ENCODE data around the gene PPP1R2C. TPM values are rescaled to one million over a fixed set of nuclear protein-coding genes. Genes with fewer than 3 reads are reported as not detected.

Gene PPP1R2C
- total and polyA plus RNA-seq, 8 donors: not detected

- no peak overlapping the region for H3K27ac ChIP-seq
- intact Hi-C loops (cut with DNase I; ENCODE audit: low total_unique reads): no loop called here
- H3K4me3 ChIP-seq: no peak overlapping the region
- H3K4me1 ChIP-seq: no peaks in the 10 kb centered on the region
- H3K36me3 ChIP-seq: no peaks in the 10 kb centered on the region
- DNase-seq: no peak
- WGBS, 5 donors: 68 to 87% (median 78%) methylated on average over 2 of the region's 2 CpGs
- TF ChIP-seq EP300 (IDR thresholded peaks at IDR 0.05): no peak
- TF ChIP-seq CTCF (IDR thresholded peaks at IDR 0.05): no peak
- no peak for TF ChIP-seq POLR2A (IDR thresholded peaks at IDR 0.05)
- no peak for TF ChIP-seq POLR2AphosphoS5 (IDR thresholded peaks at IDR 0.05)
- no peaks in the 10 kb centered on the region for H3K27me3 ChIP-seq
- peaks cover 0 to 4% (median 1%) of the 10 kb centered on the region in 4 donors for H3K9me3 ChIP-seq
Measured at GRCh38 chrX:42772874-42773273, 5.1 kb downstream of the PPP1R2C start.

- Histone ChIP-seq H3K4me1 (no peaks in the 10 kb centered on the region), H3K36me3 (no peaks in the 10 kb centered on the region), H3K9me3 (no peaks in the 10 kb centered on the region), H3K4me3 (no peak overlapping the region), H3K27ac (no peak overlapping the region), H3K27me3 (no peaks in the 10 kb centered on the region)
- intact Hi-C loops (cut with DNase I; ENCODE audit: low total_unique reads): no loop called here
- WGBS, 5 donors: 68 to 82% (median 71%) methylated on average over 2 of the region's 2 CpGs
- TF ChIP-seq POLR2A (IDR thresholded peaks at IDR 0.05) (no peak), POLR2AphosphoS5 (IDR thresholded peaks at IDR 0.05) (no peak), EP300 (IDR thresholded peaks at IDR 0.05) (no peak), CTCF (IDR thresholded peaks at IDR 0.05) (no peak)
- DNase-seq: no peak
Measured at GRCh38 chrX:42771506-42772335, 6.2 kb downstream of the PPP1R2C start.

GRCh38 chrX:42770566-42770965, 7.4 kb downstream of the PPP1R2C start:
- no peaks in the 10 kb centered on the region for H3K4me1 ChIP-seq
- H3K9me3 ChIP-seq: no peaks in the 10 kb centered on the region
- WGBS, 5 donors: 68 to 82% (median 73%) methylated on average over 3 of the region's 3 CpGs
- DNase-seq: no peak
- TF ChIP-seq EP300 (IDR thresholded peaks at IDR 0.05) (no peak), POLR2AphosphoS5 (IDR thresholded peaks at IDR 0.05) (no peak), POLR2A (IDR thresholded peaks at IDR 0.05) (no peak), CTCF (IDR thresholded peaks at IDR 0.05) (no peak)
- H3K27ac ChIP-seq: no peak overlapping the region
- H3K27me3 ChIP-seq: no peaks in the 10 kb centered on the region
- no peak overlapping the region for H3K4me3 ChIP-seq
- intact Hi-C loops (cut with DNase I; ENCODE audit: low total_unique reads): no loop called here
- no peaks in the 10 kb centered on the region for H3K36me3 ChIP-seq

- H3K27ac ChIP-seq: no peak overlapping the region
- H3K9me3 ChIP-seq: peaks cover 0 to 6% (median 0%) of the 10 kb centered on the region in 4 donors
- intact Hi-C loops (cut with DNase I; ENCODE audit: low total_unique reads): no loop called here
- H3K4me3 ChIP-seq: no peak overlapping the region
- DNase-seq: no peak
- 23 to 53% (median 49%) methylated on average over 1 of the region's 1 CpG for WGBS, 5 donors
- no peaks in the 10 kb centered on the region for H3K36me3 ChIP-seq
- H3K27me3 ChIP-seq: peaks cover 0 to 3% (median 0%) of the 10 kb centered on the region in 3 donors
- TF ChIP-seq CTCF (IDR thresholded peaks at IDR 0.05): no peak
- no peak for TF ChIP-seq POLR2A (IDR thresholded peaks at IDR 0.05)
- no peak for TF ChIP-seq EP300 (IDR thresholded peaks at IDR 0.05)
- no peak for TF ChIP-seq POLR2AphosphoS5 (IDR thresholded peaks at IDR 0.05)
- peaks cover 0 to 12% (median 0%) of the 10 kb centered on the region in 4 donors for H3K4me1 ChIP-seq
Measured at GRCh38 chrX:42759881-42760280, 18.1 kb downstream of the PPP1R2C start.

Data from stomach (tissue), 9 donors.